Hepatocyte (in vitro differentiated cells): Measurements from ENCODE around the gene ADGRA3.

Source experiments
- EZH2 ChIP-seq: fragments of 200-600 bp; sonication (generic); IDR thresholded peaks from 2 replicates; pipeline ENCODE4 v1.6.1; 2016; ENCODE audit warnings: antibody characterized with exemption, mild to moderate bottlenecking, borderline replicate concordance
- EZH2phosphoT487 ChIP-seq: fragments of 200-600 bp; sonication (generic); IDR thresholded peaks from one replicate; pipeline ENCODE4 v1.6.1; 2018; ENCODE audit warnings: antibody characterized with exemption, mild to moderate bottlenecking, low read depth, moderate library complexity; ENCODE audit not compliant: unreplicated experiment, severe bottlenecking
- TF ChIP-seq, protein P1 (sequence below): fragments of 200-600 bp; sonication (generic); IDR thresholded peaks from 2 replicates; pipeline ENCODE4 v1.5.1; 2016; ENCODE audit warnings: antibody characterized with exemption, mild to moderate bottlenecking; ENCODE audit not compliant: poor library complexity

DNA sequence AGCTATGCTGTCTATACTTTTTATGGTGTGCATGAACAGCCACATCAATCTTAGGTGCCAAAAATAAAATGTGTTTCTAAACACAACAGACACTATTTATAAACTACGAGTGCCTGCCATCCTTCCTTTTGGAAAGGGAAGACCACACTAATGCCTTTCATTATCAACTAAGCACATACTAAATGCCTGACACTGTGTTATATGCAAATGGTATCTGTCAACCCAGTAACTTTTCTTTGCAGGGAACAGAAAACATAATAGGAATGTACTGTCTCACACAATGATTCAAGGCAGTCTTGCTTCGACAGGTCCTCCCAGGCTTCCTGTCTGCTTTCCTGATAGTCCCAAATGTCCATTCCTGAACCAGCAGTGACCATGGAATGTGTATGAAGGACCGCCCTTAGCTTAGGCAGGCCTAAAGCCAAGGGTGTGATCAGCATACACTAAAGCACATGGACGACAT lies 43.8 kb downstream of the ADGRA3 start:
- TF ChIP-seq, protein P1, sequence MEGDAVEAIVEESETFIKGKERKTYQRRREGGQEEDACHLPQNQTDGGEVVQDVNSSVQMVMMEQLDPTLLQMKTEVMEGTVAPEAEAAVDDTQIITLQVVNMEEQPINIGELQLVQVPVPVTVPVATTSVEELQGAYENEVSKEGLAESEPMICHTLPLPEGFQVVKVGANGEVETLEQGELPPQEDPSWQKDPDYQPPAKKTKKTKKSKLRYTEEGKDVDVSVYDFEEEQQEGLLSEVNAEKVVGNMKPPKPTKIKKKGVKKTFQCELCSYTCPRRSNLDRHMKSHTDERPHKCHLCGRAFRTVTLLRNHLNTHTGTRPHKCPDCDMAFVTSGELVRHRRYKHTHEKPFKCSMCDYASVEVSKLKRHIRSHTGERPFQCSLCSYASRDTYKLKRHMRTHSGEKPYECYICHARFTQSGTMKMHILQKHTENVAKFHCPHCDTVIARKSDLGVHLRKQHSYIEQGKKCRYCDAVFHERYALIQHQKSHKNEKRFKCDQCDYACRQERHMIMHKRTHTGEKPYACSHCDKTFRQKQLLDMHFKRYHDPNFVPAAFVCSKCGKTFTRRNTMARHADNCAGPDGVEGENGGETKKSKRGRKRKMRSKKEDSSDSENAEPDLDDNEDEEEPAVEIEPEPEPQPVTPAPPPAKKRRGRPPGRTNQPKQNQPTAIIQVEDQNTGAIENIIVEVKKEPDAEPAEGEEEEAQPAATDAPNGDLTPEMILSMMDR: no peak
- TF ChIP-seq EZH2phosphoT487 (no peak), EZH2 (no peak)
